K562 (cell line): Measurements from ENCODE around the gene CELF6. TPM values are rescaled to one million over a fixed set of nuclear protein-coding genes. Genes with fewer than 3 reads are reported as not detected.

Source experiments
- EZH2 ChIP-seq: IDR thresholded peaks from 2 replicates; pipeline ENCODE4 v1.6.1; 2012; ENCODE audit warnings: low read depth, mild to moderate bottlenecking, inconsistent platforms, low read length, borderline replicate concordance
- FOSL1 ChIP-seq: fragments of 200-800 bp; sonication (Bioruptor generic); conservative IDR thresholded peaks from 2 replicates; pipeline ENCODE4 v1.6.1; 2016; ENCODE audit warnings: missing genetic modification characterization, missing compliant biosample characterization
- GTF2F1 ChIP-seq: IDR thresholded peaks from 2 replicates; pipeline ENCODE4 v1.6.1; 2011; ENCODE audit warnings: low read depth, low read length, improper control_type of control experiment
- HIVEP1 ChIP-seq: fragments of 250-450 bp; sonication (Bioruptor Pico); IDR thresholded peaks from 2 replicates; pipeline ENCODE4 v1.4.0; 2020; ENCODE audit warnings: mild to moderate bottlenecking
- MAFK ChIP-seq: IDR thresholded peaks from 2 replicates; pipeline ENCODE4 v1.6.1; 2011; ENCODE audit warnings: low read length, improper control_type of control experiment
- MITF ChIP-seq: IDR thresholded peaks from 2 replicates; pipeline ENCODE4 v1.6.1; 2014; ENCODE audit warnings: antibody characterized with exemption
- MXI1 ChIP-seq: IDR thresholded peaks from 2 replicates; pipeline ENCODE4 v1.6.1; 2011; ENCODE audit warnings: low read depth, mild to moderate bottlenecking, improper control_type of control experiment, low read length
- NFIX ChIP-seq: fragments of 250-450 bp; sonication (Bioruptor Pico); IDR thresholded peaks from 2 replicates; pipeline ENCODE4 v1.4.0; 2020; ENCODE audit warnings: low read depth, mild to moderate bottlenecking, moderate library complexity
- POU5F1 ChIP-seq: fragments of 150-350 bp; IDR thresholded peaks from 2 replicates; pipeline ENCODE4 v1.6.1; 2014; ENCODE audit warnings: borderline replicate concordance, low read length, low read depth, mild to moderate bottlenecking; ENCODE audit not compliant: partially characterized antibody
- RB1 ChIP-seq: fragments of 450-650 bp; IDR thresholded peaks from 2 replicates; pipeline ENCODE4 v1.6.1; 2017; ENCODE audit warnings: low read depth, mild to moderate bottlenecking
- SMAD1 ChIP-seq: fragments of 150-350 bp; IDR thresholded peaks from 2 replicates; pipeline ENCODE4 v1.6.1; 2014; ENCODE audit warnings: low read length, low read depth; ENCODE audit not compliant: partially characterized antibody
- TRIM24 ChIP-seq, 2 experiments: fragments of 450-650 bp; IDR thresholded peaks; 2 replicates each; pipeline ENCODE4 v1.6.1; 2016
- ZC3H8 ChIP-seq: fragments of 450-650 bp; IDR thresholded peaks from 2 replicates; pipeline ENCODE4 v1.6.1; 2017
- ZFP30 ChIP-seq: fragments of 250-450 bp; sonication (Bioruptor Pico); IDR thresholded peaks from 2 replicates; pipeline ENCODE4 v1.8.0; 2022; ENCODE audit warnings: moderate library complexity, mild to moderate bottlenecking, inconsistent platforms, borderline replicate concordance
- ZNF354B ChIP-seq: fragments of 250-450 bp; sonication (Bioruptor Pico); IDR thresholded peaks from 2 replicates; pipeline ENCODE4 v1.4.0; 2020
- ZNF586 ChIP-seq: fragments of 450-650 bp; formaldehyde crosslinking; conservative IDR thresholded peaks from 2 replicates; pipeline ENCODE4 v1.4.0; 2020; ENCODE audit warnings: mild to moderate bottlenecking, moderate library complexity
- polyA plus RNA-seq, 8 experiments: library from polyadenylated mRNA; depleted of rRNA in 4 of 8; stranded (reverse) in 5 of 8; unstranded in 3 of 8; fragments of >200 nt; fragmentation: Nextera tagmentation in 2 of 8; fragmentation: Illumina TruSeq in 1 of 8; extraction: Ambion mirVana in 2 of 8; extraction: Trizol in 1 of 8; gene quantifications; 2 replicates each; pipeline versions ENCODE4 v1.2.1 to v1.2.3, GENCODE V29; 2011 to 2014; ENCODE audit warnings: inconsistent platforms in 1 of 8, missing spikeins in 1 of 8
- total RNA-seq, 7 experiments: library from RNA; depleted of rRNA in 6 of 7; stranded (reverse); fragments of >200 nt in 6 of 7; fragmentation: Illumina TruSeq in 2 of 7; extraction: Trizol in 2 of 7; gene quantifications; 2 replicates each; pipeline versions ENCODE4 v1.2.1 to v1.2.3, GENCODE V29; 2011 to 2021; ENCODE audit warnings: low replicate concordance in 1 of 7
- TF ChIP-seq, protein P1 (sequence below): sonication (generic); formaldehyde crosslinking; IDR thresholded peaks from 2 replicates; pipeline ENCODE4 v1.8.1; 2023; ENCODE audit warnings: missing genetic modification reagents, mild to moderate bottlenecking, borderline replicate concordance
- TF ChIP-seq, protein P2 (sequence below): fragments of 250-450 bp; sonication (Bioruptor Pico); IDR thresholded peaks from 2 replicates; pipeline ENCODE4 v1.5.0; 2021; ENCODE audit warnings: mild to moderate bottlenecking, borderline replicate concordance
- TF ChIP-seq, protein P3 (sequence below): fragments of 450-650 bp; formaldehyde crosslinking; IDR thresholded peaks from 2 replicates; pipeline ENCODE4 v1.4.0; 2020; ENCODE audit warnings: mild to moderate bottlenecking, mixed read lengths

Gene CELF6
- total and polyA plus RNA-seq, 9 of the 15 experiments (the other 6 are each of a cell fraction or from before 2014, with no cell fraction given), result 0.01 to 0.11 TPM; not detected in 7

DNA sequence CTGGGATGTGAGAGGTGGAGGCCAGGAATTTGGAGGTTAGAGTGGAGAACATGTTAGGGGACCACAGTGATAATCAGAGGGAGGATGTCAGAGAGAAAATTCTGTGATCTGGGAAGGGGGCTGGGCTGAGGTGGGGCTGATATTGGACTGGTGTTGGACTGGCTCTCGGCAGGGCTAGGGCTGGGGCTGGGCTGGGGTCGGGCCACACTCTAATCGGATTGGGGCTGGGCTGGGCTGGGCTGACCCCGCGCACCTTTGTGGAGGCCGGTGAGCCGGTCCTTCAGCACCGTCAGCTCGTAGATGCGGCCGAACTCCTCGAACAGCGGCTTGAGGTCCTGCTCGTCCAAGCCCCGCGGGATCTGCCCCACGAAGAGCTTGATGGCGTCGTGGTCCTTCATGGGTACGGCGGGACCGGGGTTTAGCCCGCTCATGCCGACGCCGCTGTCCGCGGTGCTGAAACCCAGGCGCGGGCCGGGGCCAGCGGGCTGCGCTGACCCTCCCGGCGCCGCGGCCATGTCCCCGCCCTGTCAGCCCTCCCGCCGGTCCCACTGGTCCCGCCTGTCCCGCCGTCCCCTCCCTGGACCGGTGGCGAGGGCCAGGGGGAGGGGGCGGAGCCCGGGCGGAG lies 485 bp downstream of the CELF6 start (continued):
- TF ChIP-seq, protein P1, sequence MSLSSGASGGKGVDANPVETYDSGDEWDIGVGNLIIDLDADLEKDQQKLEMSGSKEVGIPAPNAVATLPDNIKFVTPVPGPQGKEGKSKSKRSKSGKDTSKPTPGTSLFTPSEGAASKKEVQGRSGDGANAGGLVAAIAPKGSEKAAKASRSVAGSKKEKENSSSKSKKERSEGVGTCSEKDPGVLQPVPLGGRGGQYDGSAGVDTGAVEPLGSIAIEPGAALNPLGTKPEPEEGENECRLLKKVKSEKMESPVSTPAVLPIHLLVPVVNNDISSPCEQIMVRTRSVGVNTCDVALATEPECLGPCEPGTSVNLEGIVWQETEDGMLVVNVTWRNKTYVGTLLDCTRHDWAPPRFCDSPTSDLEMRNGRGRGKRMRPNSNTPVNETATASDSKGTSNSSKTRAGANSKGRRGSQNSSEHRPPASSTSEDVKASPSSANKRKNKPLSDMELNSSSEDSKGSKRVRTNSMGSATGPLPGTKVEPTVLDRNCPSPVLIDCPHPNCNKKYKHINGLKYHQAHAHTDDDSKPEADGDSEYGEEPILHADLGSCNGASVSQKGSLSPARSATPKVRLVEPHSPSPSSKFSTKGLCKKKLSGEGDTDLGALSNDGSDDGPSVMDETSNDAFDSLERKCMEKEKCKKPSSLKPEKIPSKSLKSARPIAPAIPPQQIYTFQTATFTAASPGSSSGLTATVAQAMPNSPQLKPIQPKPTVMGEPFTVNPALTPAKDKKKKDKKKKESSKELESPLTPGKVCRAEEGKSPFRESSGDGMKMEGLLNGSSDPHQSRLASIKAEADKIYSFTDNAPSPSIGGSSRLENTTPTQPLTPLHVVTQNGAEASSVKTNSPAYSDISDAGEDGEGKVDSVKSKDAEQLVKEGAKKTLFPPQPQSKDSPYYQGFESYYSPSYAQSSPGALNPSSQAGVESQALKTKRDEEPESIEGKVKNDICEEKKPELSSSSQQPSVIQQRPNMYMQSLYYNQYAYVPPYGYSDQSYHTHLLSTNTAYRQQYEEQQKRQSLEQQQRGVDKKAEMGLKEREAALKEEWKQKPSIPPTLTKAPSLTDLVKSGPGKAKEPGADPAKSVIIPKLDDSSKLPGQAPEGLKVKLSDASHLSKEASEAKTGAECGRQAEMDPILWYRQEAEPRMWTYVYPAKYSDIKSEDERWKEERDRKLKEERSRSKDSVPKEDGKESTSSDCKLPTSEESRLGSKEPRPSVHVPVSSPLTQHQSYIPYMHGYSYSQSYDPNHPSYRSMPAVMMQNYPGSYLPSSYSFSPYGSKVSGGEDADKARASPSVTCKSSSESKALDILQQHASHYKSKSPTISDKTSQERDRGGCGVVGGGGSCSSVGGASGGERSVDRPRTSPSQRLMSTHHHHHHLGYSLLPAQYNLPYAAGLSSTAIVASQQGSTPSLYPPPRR (CRISPR knock-in tag), result no peak
- TF ChIP-seq RB1 (peak; percentile 86), GTF2F1 (no peak), ZNF354B (CRISPR knock-in tag) (no peak), SMAD1 (no peak), ZC3H8 (no peak), MXI1 (peak; percentile 87), FOSL1 (no peak), POU5F1 (no peak), ZFP30 (CRISPR knock-in tag) (no peak), MAFK (no peak), ZNF586 (CRISPR knock-in tag) (no peak), NFIX (no peak), MITF (no peak), TRIM24 (IDR thresholded peaks at IDR 0.05) (no peak), EZH2 (no peak), HIVEP1 (CRISPR knock-in tag) (no peak)
- TF ChIP-seq, protein P2, sequence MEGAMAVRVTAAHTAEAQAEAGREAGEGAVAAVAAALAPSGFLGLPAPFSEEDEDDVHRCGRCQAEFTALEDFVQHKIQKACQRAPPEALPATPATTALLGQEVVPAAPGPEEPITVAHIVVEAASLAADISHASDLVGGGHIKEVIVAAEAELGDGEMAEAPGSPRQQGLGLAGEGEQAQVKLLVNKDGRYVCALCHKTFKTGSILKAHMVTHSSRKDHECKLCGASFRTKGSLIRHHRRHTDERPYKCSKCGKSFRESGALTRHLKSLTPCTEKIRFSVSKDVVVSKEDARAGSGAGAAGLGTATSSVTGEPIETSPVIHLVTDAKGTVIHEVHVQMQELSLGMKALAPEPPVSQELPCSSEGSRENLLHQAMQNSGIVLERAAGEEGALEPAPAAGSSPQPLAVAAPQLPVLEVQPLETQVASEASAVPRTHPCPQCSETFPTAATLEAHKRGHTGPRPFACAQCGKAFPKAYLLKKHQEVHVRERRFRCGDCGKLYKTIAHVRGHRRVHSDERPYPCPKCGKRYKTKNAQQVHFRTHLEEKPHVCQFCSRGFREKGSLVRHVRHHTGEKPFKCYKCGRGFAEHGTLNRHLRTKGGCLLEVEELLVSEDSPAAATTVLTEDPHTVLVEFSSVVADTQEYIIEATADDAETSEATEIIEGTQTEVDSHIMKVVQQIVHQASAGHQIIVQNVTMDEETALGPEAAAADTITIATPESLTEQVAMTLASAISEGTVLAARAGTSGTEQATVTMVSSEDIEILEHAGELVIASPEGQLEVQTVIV, result no peak
- TF ChIP-seq, protein P3, sequence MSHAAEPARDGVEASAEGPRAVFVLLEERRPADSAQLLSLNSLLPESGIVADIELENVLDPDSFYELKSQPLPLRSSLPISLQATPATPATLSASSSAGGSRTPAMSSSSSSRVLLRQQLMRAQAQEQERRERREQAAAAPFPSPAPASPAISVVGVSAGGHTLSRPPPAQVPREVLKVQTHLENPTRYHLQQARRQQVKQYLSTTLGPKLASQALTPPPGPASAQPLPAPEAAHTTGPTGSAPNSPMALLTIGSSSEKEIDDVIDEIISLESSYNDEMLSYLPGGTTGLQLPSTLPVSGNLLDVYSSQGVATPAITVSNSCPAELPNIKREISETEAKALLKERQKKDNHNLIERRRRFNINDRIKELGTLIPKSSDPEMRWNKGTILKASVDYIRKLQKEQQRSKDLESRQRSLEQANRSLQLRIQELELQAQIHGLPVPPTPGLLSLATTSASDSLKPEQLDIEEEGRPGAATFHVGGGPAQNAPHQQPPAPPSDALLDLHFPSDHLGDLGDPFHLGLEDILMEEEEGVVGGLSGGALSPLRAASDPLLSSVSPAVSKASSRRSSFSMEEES (CRISPR knock-in tag), result no peak
